Measurements from ENCODE around the gene PRKAG1.
A peak's percentile ranks its signal among the peaks of the same experiment; 100 is the strongest.

The PRKAG1 gene

DNA sequence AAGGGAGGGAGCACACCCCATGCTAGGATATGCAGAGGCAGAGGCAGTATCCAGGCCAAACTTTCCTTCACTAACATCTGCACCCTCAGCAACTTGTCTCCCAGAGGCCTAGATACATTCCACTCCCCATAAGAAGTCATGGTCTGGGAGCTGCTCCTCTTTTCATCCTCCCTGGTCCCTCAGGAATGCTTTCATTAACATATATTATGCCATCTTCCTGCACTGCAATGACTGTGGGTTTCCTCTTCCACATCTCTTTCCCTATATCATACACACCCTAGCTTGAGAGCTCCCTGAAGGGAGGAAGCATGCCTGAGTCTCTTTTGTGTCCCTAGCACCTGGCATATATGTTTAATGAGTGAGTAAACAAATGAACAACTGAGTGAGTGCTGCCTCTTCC lies 28.0 kb downstream of the PRKAG1 start (continued):
- TF ChIP-seq ZNF274 (IDR thresholded peaks at IDR 0.05; ENCODE audit: low read length) = no peak
- TF ChIP-seq ZNF274 (tag by site-specific recombination; IDR thresholded peaks at IDR 0.05; ENCODE audit: borderline replicate concordance) = no peak
- TF ChIP-seq ZNF837 (tag by site-specific recombination; IDR thresholded peaks at IDR 0.05) = no peak
- TF ChIP-seq SP7 (tag by site-specific recombination; IDR thresholded peaks at IDR 0.05) = no peak

DNA sequence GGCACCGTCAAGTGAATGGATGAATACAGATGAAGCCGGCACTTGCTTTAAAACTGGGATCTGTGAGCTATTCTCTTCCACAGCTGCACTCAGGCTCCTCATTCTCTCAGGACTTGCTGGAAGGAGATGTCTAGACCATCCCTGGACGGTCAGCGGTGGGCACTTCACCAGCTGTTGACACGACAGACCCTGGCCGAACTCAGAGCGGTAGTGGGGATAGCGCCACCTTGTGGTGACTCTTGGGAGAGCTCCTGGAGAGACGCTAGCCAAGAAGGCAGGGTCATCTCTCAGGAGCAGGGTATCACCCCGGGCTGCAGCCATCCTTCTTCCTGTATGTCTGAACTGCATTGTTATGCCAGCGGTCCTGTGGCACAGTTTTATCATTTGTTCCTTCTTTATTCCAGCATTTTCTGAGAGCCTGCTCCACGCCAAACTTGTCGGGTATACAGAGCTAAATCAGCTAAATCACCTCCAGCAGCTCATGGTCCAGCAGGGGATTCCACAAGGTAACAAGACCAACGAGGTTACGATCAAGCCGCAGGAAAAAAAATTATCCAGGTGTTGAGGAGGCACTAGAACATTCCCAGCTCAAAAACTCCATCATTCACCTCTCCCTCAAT lies 30.4 kb downstream of the PRKAG1 start:
- POLR2A ChIA-PET = interaction anchor here (0.5 to 1.8 kb wide), 9 partner anchors 11 to 144 kb away, joined by 3 to 5 read pairs (median 4); partner anchors contain the start of genes ARF3, DDN, DDX23 and PRKAG1
- Histone ChIP-seq H3K4me1 (ENCODE audit: control insufficient read depth, insufficient read depth, low read length) (no peaks in the 10 kb centered on the region; the same call in 1 of the 2 replicates), H3K27ac (ENCODE audit: extremely low read depth, low read depth, low read length) (no peak overlapping the region), H3K9me3 (ENCODE audit: control insufficient read depth, insufficient read depth, low read depth, low read length) (no peaks in the 10 kb centered on the region), H3K4me3 (ENCODE audit: low read depth, low read length) (no peak overlapping the region), H3K36me3 (ENCODE audit: control insufficient read depth in 2 of 2, insufficient read depth in 1 of 2, low read length in 2 of 2) (no peaks in the 10 kb centered on the region)
- CTCF ChIA-PET = interaction anchor here (0.5 to 4.5 kb wide), 65 partner anchors 9 to 829 kb away, joined by 3 to 79 read pairs (median 5); partner anchors contain the start of genes ARF3, DDN, FKBP11 and WNT1
- TF ChIP-seq ZNF777 (tag by site-specific recombination; IDR thresholded peaks at IDR 0.05; ENCODE audit: borderline replicate concordance) (no peak), ZNF274 (IDR thresholded peaks at IDR 0.05; ENCODE audit: low read length) (no peak), ZNF274 (tag by site-specific recombination; IDR thresholded peaks at IDR 0.05; ENCODE audit: borderline replicate concordance) (no peak), BCL11B (tag by site-specific recombination; IDR thresholded peaks at IDR 0.05; ENCODE audit: low read depth) (peak; percentile 62; the same call in 1 of the 2 replicates), ZNF654 (tag by site-specific recombination; IDR thresholded peaks at IDR 0.05; ENCODE audit: low read depth) (peak; percentile 38; the same call in 1 of the 2 replicates), ZNF23 (tag by site-specific recombination; IDR thresholded peaks at IDR 0.05; ENCODE audit: borderline replicate concordance) (no peak), ZBTB17 (tag by site-specific recombination; IDR thresholded peaks at IDR 0.05) (peak; percentile 68), ZNF555 (tag by site-specific recombination; conservative IDR thresholded peaks at IDR 0.05) (no peak), ZBTB48 (tag by site-specific recombination; IDR thresholded peaks at IDR 0.05) (peak; percentile 56; the same call in 1 of the 2 replicates), ZNF596 (tag by site-specific recombination; IDR thresholded peaks at IDR 0.05) (no peak), ZSCAN30 (tag by site-specific recombination; IDR thresholded peaks at IDR 0.05) (peak; percentile 51; the same call in 1 of the 2 replicates), ZNF112 (tag by site-specific recombination; IDR thresholded peaks at IDR 0.05) (no peak)
- TF ChIP-seq, protein P1, sequence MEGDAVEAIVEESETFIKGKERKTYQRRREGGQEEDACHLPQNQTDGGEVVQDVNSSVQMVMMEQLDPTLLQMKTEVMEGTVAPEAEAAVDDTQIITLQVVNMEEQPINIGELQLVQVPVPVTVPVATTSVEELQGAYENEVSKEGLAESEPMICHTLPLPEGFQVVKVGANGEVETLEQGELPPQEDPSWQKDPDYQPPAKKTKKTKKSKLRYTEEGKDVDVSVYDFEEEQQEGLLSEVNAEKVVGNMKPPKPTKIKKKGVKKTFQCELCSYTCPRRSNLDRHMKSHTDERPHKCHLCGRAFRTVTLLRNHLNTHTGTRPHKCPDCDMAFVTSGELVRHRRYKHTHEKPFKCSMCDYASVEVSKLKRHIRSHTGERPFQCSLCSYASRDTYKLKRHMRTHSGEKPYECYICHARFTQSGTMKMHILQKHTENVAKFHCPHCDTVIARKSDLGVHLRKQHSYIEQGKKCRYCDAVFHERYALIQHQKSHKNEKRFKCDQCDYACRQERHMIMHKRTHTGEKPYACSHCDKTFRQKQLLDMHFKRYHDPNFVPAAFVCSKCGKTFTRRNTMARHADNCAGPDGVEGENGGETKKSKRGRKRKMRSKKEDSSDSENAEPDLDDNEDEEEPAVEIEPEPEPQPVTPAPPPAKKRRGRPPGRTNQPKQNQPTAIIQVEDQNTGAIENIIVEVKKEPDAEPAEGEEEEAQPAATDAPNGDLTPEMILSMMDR (tag by site-specific recombination; IDR thresholded peaks at IDR 0.05) = peak; percentile 82

DNA sequence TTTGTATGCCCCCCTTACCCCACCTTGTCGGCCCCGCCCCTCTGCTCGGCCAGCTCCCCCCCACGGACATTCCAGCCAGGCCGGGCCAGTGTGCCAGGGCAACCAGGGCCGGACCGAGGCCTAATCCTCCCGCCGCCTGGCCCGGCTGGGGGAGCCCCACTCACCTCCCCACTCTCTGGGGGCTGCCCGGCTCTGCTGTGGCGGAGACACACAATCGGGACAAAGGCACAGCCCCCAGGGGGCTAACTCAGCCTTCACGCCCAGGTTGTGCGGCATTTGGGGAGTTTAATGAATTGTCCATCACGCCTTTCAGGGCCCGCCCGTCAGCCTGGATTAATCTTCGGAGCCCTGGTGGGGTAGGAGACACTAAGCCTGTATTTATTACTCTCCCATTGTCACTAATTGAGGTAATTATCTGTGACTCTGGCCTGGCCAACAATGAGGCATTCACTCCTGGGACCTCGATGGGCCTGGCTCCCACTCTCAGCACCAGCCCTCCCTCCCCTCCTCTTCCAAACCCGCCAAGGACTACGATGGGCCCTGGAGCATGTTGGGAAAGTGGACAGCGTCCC lies 31.8 kb downstream of the PRKAG1 start:
- Histone ChIP-seq H3K36me3 (ENCODE audit: control insufficient read depth in 2 of 2, insufficient read depth in 1 of 2, low read length in 2 of 2) (no peaks in the 10 kb centered on the region), H3K4me1 (ENCODE audit: control insufficient read depth, insufficient read depth, low read length) (no peaks in the 10 kb centered on the region; the same call in 1 of the 2 replicates), H3K27ac (ENCODE audit: extremely low read depth, low read depth, low read length) (no peak overlapping the region), H3K9me3 (ENCODE audit: control insufficient read depth, insufficient read depth, low read depth, low read length) (no peaks in the 10 kb centered on the region), H3K4me3 (ENCODE audit: low read depth, low read length) (no peak overlapping the region)
- POLR2A ChIA-PET = no interaction called here
- CTCF ChIA-PET = interaction anchor here (0.5 to 4.5 kb wide), 18 partner anchors 8 to 135 kb away, joined by 3 to 79 read pairs (median 8); partner anchors contain the start of genes ARF3, DDX23 and WNT1
- TF ChIP-seq GLI2 (tag by site-specific recombination; IDR thresholded peaks at IDR 0.05; ENCODE audit: borderline replicate concordance, low read depth) (no peak), ZNF157 (tag by site-specific recombination; IDR thresholded peaks at IDR 0.05) (no peak), ZNF670 (tag by site-specific recombination; IDR thresholded peaks at IDR 0.05; ENCODE audit: low read depth) (no peak), ZNF211 (tag by site-specific recombination; IDR thresholded peaks at IDR 0.05; ENCODE audit: low read depth) (no peak), ZNF311 (tag by site-specific recombination; IDR thresholded peaks at IDR 0.05; ENCODE audit: borderline replicate concordance) (no peak), ZNF529 (tag by site-specific recombination; IDR thresholded peaks at IDR 0.05; ENCODE audit: insufficient replicate concordance) (no peak), ZNF10 (tag by site-specific recombination; IDR thresholded peaks at IDR 0.05) (no peak), ZBTB8A (tag by site-specific recombination; IDR thresholded peaks at IDR 0.05) (no peak), SCRT2 (tag by site-specific recombination; IDR thresholded peaks at IDR 0.05) (no peak)
- TF ChIP-seq, protein P2, sequence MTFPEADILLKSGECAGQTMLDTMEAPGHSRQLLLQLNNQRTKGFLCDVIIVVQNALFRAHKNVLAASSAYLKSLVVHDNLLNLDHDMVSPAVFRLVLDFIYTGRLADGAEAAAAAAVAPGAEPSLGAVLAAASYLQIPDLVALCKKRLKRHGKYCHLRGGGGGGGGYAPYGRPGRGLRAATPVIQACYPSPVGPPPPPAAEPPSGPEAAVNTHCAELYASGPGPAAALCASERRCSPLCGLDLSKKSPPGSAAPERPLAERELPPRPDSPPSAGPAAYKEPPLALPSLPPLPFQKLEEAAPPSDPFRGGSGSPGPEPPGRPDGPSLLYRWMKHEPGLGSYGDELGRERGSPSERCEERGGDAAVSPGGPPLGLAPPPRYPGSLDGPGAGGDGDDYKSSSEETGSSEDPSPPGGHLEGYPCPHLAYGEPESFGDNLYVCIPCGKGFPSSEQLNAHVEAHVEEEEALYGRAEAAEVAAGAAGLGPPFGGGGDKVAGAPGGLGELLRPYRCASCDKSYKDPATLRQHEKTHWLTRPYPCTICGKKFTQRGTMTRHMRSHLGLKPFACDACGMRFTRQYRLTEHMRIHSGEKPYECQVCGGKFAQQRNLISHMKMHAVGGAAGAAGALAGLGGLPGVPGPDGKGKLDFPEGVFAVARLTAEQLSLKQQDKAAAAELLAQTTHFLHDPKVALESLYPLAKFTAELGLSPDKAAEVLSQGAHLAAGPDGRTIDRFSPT (tag by site-specific recombination; IDR thresholded peaks at IDR 0.05) = no peak

Measured in HEK293 (cell line).